Endothelial cell of umbilical vein (primary cell): ENCODE data around the gene CFAP43. TPM values are rescaled to one million over a fixed set of nuclear protein-coding genes. Genes with fewer than 3 reads are reported as not detected.
A peak's percentile ranks its signal among the peaks of the same experiment; 100 is the strongest.

Experiments used
- BruUV-seq: library from RNA; stranded (reverse); fragments of 400-500 nt; replicated peaks from 2 replicates; lab custom pipeline; 2021; lab: Mats Ljungman, UMichigan
- CTCF ChIA-PET: fragments of 300-600, 350-600 bp; sonication (Branson Sonifier 250); formaldehyde crosslinking; loops from one replicate; lab custom pipeline; 2021; ENCODE audit warnings: antibody characterized with exemption, inconsistent platforms; lab: Charles Lee
- POLR2A ChIA-PET: fragments of 300-600, 350-600 bp; sonication (Branson Sonifier 250); formaldehyde crosslinking; loops from one replicate; lab custom pipeline; 2021; ENCODE audit warnings: antibody characterized with exemption, inconsistent platforms; lab: Charles Lee
- DNase-seq: peaks from one replicate; pipeline ENCODE4 v3.0.0-alpha.2; 2011; ENCODE audit warnings: low read depth, low spot score
- FAIRE-seq: peaks from 2 replicates; lab custom pipeline; 2011; peaks lifted over from hg19 to GRCh38; lab: Jason Lieb, UNC
- H2AFZ ChIP-seq: 2 replicates; pipeline ENCODE4 v1.6.0; 2012; ENCODE audit warnings: low read depth, low read length, control low read depth, inconsistent platforms
- H3K27ac ChIP-seq: 2 replicates; pipeline ENCODE4 v1.5.1; 2011; ENCODE audit warnings: low read depth, mild to moderate bottlenecking, control low read depth, low read length, moderate library complexity; ENCODE audit not compliant: insufficient read depth
- H3K27me3 ChIP-seq, 2 experiments: 2 replicates each; pipeline versions ENCODE4 v1.6.0 to v1.6.1; 2011; ENCODE audit warnings: low read length in 2 of 2, mixed read lengths in 1 of 2; ENCODE audit not compliant: control insufficient read depth in 2 of 2, insufficient read depth in 2 of 2
- H3K36me3 ChIP-seq, 2 experiments: 2 replicates in 1 of 2; 3 replicates in 1 of 2; pipeline ENCODE4 v1.5.1; 2011; ENCODE audit warnings: low read length in 2 of 2, mild to moderate bottlenecking in 1 of 2, moderate library complexity in 1 of 2; ENCODE audit not compliant: control insufficient read depth in 2 of 2, insufficient read depth in 2 of 2; ENCODE audit errors: extremely low read depth in 1 of 2
- H3K4me1 ChIP-seq: 3 replicates; pipeline ENCODE4 v1.5.1; 2011; ENCODE audit warnings: mild to moderate bottlenecking, low read length; ENCODE audit not compliant: control insufficient read depth, insufficient read depth; ENCODE audit errors: extremely low read depth
- H3K4me2 ChIP-seq: 2 replicates; pipeline ENCODE4 v1.6.1; 2011; ENCODE audit warnings: low read length, control low read depth, mixed read lengths; ENCODE audit not compliant: insufficient read depth
- H3K4me3 ChIP-seq, 3 experiments: fragments of 200-600 bp in 1 of 3; sonication (generic), shearing (Covaris generic) in 1 of 3; replicated peaks in 1 of 3; 2 replicates each; pipeline ENCODE4 v1.5.1; 2011 to 2016; ENCODE audit warnings: control low read depth in 3 of 3, low read length in 3 of 3, mild to moderate bottlenecking in 2 of 3, inconsistent platforms in 1 of 3, low read depth in 1 of 3, moderate library complexity in 1 of 3; ENCODE audit not compliant: insufficient read depth in 1 of 3
- H3K79me2 ChIP-seq: 2 replicates; pipeline ENCODE4 v1.6.0; 2012; ENCODE audit warnings: low read length, inconsistent platforms; ENCODE audit not compliant: control insufficient read depth, insufficient read depth
- H3K9ac ChIP-seq: replicated peaks from 2 replicates; pipeline ENCODE3; 2011; ENCODE audit warnings: low read length, control low read depth; ENCODE audit not compliant: insufficient read depth; ENCODE audit errors: extremely low read depth
- H3K9me1 ChIP-seq: replicated peaks from 3 replicates; pipeline ENCODE4 v1.6.0; 2011; ENCODE audit warnings: mild to moderate bottlenecking, low read length; ENCODE audit not compliant: control insufficient read depth, insufficient read depth; ENCODE audit errors: extremely low read depth
- H3K9me3 ChIP-seq: replicated peaks from 2 replicates; pipeline ENCODE4 v1.5.1; 2012; ENCODE audit warnings: low read length, inconsistent platforms; ENCODE audit not compliant: control insufficient read depth, insufficient read depth
- H4K20me1 ChIP-seq: replicated peaks from 2 replicates; pipeline ENCODE3; 2011; ENCODE audit warnings: mild to moderate bottlenecking, low read length; ENCODE audit not compliant: control insufficient read depth, insufficient read depth; ENCODE audit errors: extremely low read depth
- CTCF ChIP-seq, 2 donors: IDR thresholded peaks; 1 replicate in 1 of 2; 2 replicates in 1 of 2; pipeline ENCODE4 v1.5.1; 2011; ENCODE audit warnings: low read length in 2 of 2, mild to moderate bottlenecking in 2 of 2, moderate library complexity in 2 of 2, control low read depth in 1 of 2, inconsistent platforms in 1 of 2, low read depth in 1 of 2; ENCODE audit not compliant: insufficient read depth in 1 of 2; ENCODE audit errors: extremely low read depth in 1 of 2
- EZH2 ChIP-seq: IDR thresholded peaks from 2 replicates; pipeline ENCODE4 v1.6.1; 2012; ENCODE audit warnings: borderline replicate concordance, low read depth, mild to moderate bottlenecking, moderate library complexity, low read length, inconsistent platforms; ENCODE audit not compliant: severe bottlenecking
- FOS ChIP-seq: IDR thresholded peaks from 2 replicates; pipeline ENCODE4 v1.6.1; 2011; ENCODE audit warnings: mild to moderate bottlenecking, low read length, moderate library complexity, borderline replicate concordance; ENCODE audit not compliant: insufficient read depth
- GATA2 ChIP-seq: IDR thresholded peaks from 2 replicates; pipeline ENCODE4 v1.7.0; 2011; ENCODE audit warnings: low read depth, mild to moderate bottlenecking, moderate library complexity, mixed read lengths, low read length; ENCODE audit not compliant: insufficient read length, insufficient read depth
- JUN ChIP-seq: IDR thresholded peaks from 2 replicates; pipeline ENCODE4 v1.6.1; 2011; ENCODE audit warnings: borderline replicate concordance, low read depth; ENCODE audit not compliant: insufficient read length, insufficient read depth
- MAX ChIP-seq: IDR thresholded peaks from 2 replicates; pipeline ENCODE4 v1.6.1; 2011; ENCODE audit not compliant: insufficient read depth, insufficient read length
- MYC ChIP-seq: IDR thresholded peaks from one replicate; pipeline ENCODE4 v1.6.1; 2011; ENCODE audit warnings: mild to moderate bottlenecking, low read depth, low read length
- POLR2A ChIP-seq: IDR thresholded peaks from 2 replicates; pipeline ENCODE4 v1.6.1; 2012; ENCODE audit warnings: low read depth, mild to moderate bottlenecking, control low read depth, low read length
- POLR2AphosphoS5 ChIP-seq: IDR thresholded peaks from 2 replicates; pipeline ENCODE4 v1.6.1; 2012; ENCODE audit warnings: low read depth, mild to moderate bottlenecking, control low read depth, low read length, moderate library complexity; ENCODE audit not compliant: insufficient read depth
- dilution Hi-C: fragments of 300-500 bp; cut with MboI; formaldehyde crosslinking; loops from one replicate; pipeline ENCODE4 v1.15.0; 2019; ENCODE audit warnings: low sequenced_read_pairs; ENCODE audit not compliant: extremely low pct_ligation_motif_present
- intact Hi-C: fragments of 100-400 bp; cut with micrococcal nuclease; formaldehyde crosslinking; loops from one replicate; pipeline ENCODE4 v1.10.0; 2022
- polyA plus RNA-seq, 4 experiments: library from polyadenylated mRNA; depleted of rRNA in 3 of 4; stranded (reverse) in 3 of 4; unstranded in 1 of 4; fragments of >200 nt; gene quantifications; 2 replicates each; pipeline versions ENCODE4 v1.2.1 to v1.2.3, GENCODE V29; 2011 to 2012; ENCODE audit warnings: missing spikeins in 1 of 4
- total RNA-seq: library from RNA; stranded (reverse); gene quantifications from 2 replicates; pipeline ENCODE4 v1.2.3, GENCODE V29; 2021

The CFAP43 gene
- total and polyA plus RNA-seq, 2 donors (not counting 3 experiments of a cell fraction or from before 2014, with no cell fraction given) = 0.04 TPM; not detected in 1

- H3K27me3 ChIP-seq = peaks cover 6 to 16% of the 10 kb centered on the region in 2 experiments
- TF ChIP-seq EZH2 = no peak
- no peak for TF ChIP-seq JUN
- TF ChIP-seq GATA2 = no peak
- TF ChIP-seq CTCF (IDR thresholded peaks at IDR 0.05; ENCODE audit: extremely low read depth in 1 of 2, insufficient read depth in 1 of 2, low read depth in 1 of 2, low read length in 2 of 2) = no peak
- no peak for TF ChIP-seq MAX
- no peak for TF ChIP-seq FOS
- TF ChIP-seq POLR2AphosphoS5 = no peak
- TF ChIP-seq POLR2A = no peak
- TF ChIP-seq MYC = no peak
- H3K27ac ChIP-seq = no peak overlapping the region
- no TSS peak for BruUV-seq
- no peaks in the 10 kb centered on the region for H3K9me3 ChIP-seq
- peak overlapping the region; percentile 97 for H3K4me2 ChIP-seq
- peak overlapping the region; percentile 94 for H2AFZ ChIP-seq
- H3K9me1 ChIP-seq = no peaks in the 10 kb centered on the region
- H3K79me2 ChIP-seq = no peaks in the 10 kb centered on the region
- peaks cover 6% of the 10 kb centered on the region for H3K4me1 ChIP-seq
- DNase-seq (no peak), FAIRE-seq (no peak)
- peak overlapping the region; percentile 55 to 89 (median 73) for H3K4me3 ChIP-seq
- H3K9ac ChIP-seq = peak overlapping the region; percentile 14
- ChIA-PET POLR2A (no interaction called here), CTCF (no interaction called here)
- dilution Hi-C loops = no loop called here
- no peaks in the 10 kb centered on the region for H3K36me3 ChIP-seq
- H4K20me1 ChIP-seq = no peaks in the 10 kb centered on the region
- intact Hi-C loops = no loop called here
Observed at GRCh38 chr10:104232613-104233102, 494 bp upstream of the CFAP43 start.
